WTC11 (cell line): Measurements from ENCODE around the gene ZNF366.

Experiments
- ATF1 ChIP-seq: sonication (generic); formaldehyde crosslinking; IDR thresholded peaks from 2 replicates; pipeline ENCODE4 v1.8.1; 2023; ENCODE audit warnings: mild to moderate bottlenecking, moderate library complexity, missing genetic modification reagents
- TP53 ChIP-seq: sonication (generic); formaldehyde crosslinking; IDR thresholded peaks from 2 replicates; pipeline ENCODE4 v1.8.1; 2023; ENCODE audit warnings: mild to moderate bottlenecking, missing genetic modification reagents
- TF ChIP-seq, protein P1 (sequence below): fragments of 200-600 bp; IDR thresholded peaks from 2 replicates; pipeline ENCODE4 v1.8.0; 2022; ENCODE audit warnings: antibody characterized with exemption
- TF ChIP-seq, protein P2 (sequence below): sonication (generic); formaldehyde crosslinking; IDR thresholded peaks from 2 replicates; pipeline ENCODE4 v1.8.0; 2022; ENCODE audit warnings: mild to moderate bottlenecking, missing genetic modification reagents

DNA sequence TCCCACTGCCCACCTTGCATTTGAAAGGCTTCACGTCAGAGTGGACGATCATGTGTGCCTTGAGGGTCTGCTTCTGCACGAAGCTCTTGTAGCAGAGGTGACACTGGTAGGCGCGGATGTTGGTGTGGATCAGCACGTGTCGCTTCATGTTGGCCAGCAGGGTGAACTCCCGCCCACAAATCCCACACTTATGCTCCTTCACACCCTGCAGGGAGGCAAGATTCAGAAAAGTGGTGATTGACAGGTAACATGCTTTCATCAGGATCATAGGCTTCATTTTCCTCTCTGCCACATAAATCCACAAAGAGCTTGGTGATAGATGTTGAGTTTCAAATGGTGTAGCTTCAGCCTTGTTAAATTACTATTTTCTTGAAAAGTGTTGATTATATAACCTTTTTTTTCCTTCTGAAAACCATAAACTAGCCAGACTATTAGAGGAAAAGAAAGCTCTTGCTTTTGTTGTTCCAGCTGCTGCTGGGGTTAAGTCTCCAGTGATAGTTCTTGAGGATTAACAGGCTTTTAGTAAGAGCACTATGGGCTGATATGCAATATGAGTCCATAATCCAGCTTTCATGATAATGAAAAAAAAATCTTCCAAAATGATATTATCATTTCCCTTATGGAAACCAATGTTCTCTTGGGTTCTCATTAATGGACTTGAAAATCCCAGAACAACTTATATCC, 50.7 kb downstream of the ZNF366 start:
- TF ChIP-seq, protein P1, sequence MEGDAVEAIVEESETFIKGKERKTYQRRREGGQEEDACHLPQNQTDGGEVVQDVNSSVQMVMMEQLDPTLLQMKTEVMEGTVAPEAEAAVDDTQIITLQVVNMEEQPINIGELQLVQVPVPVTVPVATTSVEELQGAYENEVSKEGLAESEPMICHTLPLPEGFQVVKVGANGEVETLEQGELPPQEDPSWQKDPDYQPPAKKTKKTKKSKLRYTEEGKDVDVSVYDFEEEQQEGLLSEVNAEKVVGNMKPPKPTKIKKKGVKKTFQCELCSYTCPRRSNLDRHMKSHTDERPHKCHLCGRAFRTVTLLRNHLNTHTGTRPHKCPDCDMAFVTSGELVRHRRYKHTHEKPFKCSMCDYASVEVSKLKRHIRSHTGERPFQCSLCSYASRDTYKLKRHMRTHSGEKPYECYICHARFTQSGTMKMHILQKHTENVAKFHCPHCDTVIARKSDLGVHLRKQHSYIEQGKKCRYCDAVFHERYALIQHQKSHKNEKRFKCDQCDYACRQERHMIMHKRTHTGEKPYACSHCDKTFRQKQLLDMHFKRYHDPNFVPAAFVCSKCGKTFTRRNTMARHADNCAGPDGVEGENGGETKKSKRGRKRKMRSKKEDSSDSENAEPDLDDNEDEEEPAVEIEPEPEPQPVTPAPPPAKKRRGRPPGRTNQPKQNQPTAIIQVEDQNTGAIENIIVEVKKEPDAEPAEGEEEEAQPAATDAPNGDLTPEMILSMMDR = no peak
- TF ChIP-seq, protein P2, sequence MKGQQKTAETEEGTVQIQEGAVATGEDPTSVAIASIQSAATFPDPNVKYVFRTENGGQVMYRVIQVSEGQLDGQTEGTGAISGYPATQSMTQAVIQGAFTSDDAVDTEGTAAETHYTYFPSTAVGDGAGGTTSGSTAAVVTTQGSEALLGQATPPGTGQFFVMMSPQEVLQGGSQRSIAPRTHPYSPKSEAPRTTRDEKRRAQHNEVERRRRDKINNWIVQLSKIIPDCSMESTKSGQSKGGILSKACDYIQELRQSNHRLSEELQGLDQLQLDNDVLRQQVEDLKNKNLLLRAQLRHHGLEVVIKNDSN (CRISPR knock-in tag) = no peak
- TF ChIP-seq ATF1 (CRISPR knock-in tag) (no peak), TP53 (CRISPR knock-in tag) (no peak)
